ENCODE measurements around the gene VSIG8. TPM values are rescaled to one million over a fixed set of nuclear protein-coding genes. Genes with fewer than 3 reads are reported as not detected.

The VSIG8 gene
- total and polyA plus RNA-seq, 2 donors (not counting 3 experiments of a cell fraction or from before 2014, with no cell fraction given), result not detected

- H3K4me1 ChIP-seq (ENCODE audit: control insufficient read depth, extremely low read depth, insufficient read depth, low read length), result peaks cover 9% of the 10 kb centered on the region
- no peaks in the 10 kb centered on the region for H3K36me3 ChIP-seq (ENCODE audit: control insufficient read depth in 2 of 2, extremely low read depth in 1 of 2, insufficient read depth in 2 of 2, low read length in 2 of 2)
- ChIA-PET POLR2A (no interaction called here), CTCF (interaction anchor here (0.6 to 9.2 kb wide), 7 partner anchors 59 to 763 kb away, joined by 3 to 623 read pairs (median 6); partner anchors contain the start of gene FCRL6)
- intact Hi-C loops (cut with micrococcal nuclease), result no loop called here
- FAIRE-seq (no peak), DNase-seq (ENCODE audit: low read depth, low spot score) (no peak)
- H3K4me3 ChIP-seq (replicated peaks in 1 of 3; ENCODE audit: insufficient read depth in 1 of 3, low read depth in 1 of 3, low read length in 3 of 3), result no peak overlapping the region
- BruUV-seq (replicated peaks), result no TSS peak
- TF ChIP-seq POLR2AphosphoS5 (IDR thresholded peaks at IDR 0.05; ENCODE audit: insufficient read depth, low read depth, low read length), result no peak
- no peak for TF ChIP-seq GATA2 (IDR thresholded peaks at IDR 0.05; ENCODE audit: insufficient read depth, insufficient read length, low read depth, low read length)
- TF ChIP-seq MYC (IDR thresholded peaks at IDR 0.05; ENCODE audit: low read depth, low read length), result no peak
- TF ChIP-seq EZH2 (IDR thresholded peaks at IDR 0.05; ENCODE audit: borderline replicate concordance, low read depth, low read length, severe bottlenecking), result no peak
- no peak for TF ChIP-seq CTCF (IDR thresholded peaks at IDR 0.05; ENCODE audit: extremely low read depth in 1 of 2, insufficient read depth in 1 of 2, low read depth in 1 of 2, low read length in 2 of 2)
- no peak overlapping the region for H2AFZ ChIP-seq (ENCODE audit: low read depth, low read length)
- no peak overlapping the region for H3K9ac ChIP-seq (replicated peaks; ENCODE audit: extremely low read depth, insufficient read depth, low read length)
- H3K27me3 ChIP-seq (ENCODE audit: control insufficient read depth in 2 of 2, insufficient read depth in 2 of 2, low read length in 2 of 2), result no peaks in the 10 kb centered on the region
- no peak overlapping the region for H3K4me2 ChIP-seq (ENCODE audit: insufficient read depth, low read length)
- H3K9me3 ChIP-seq (replicated peaks; ENCODE audit: control insufficient read depth, insufficient read depth, low read length), result no peaks in the 10 kb centered on the region
- H3K79me2 ChIP-seq (ENCODE audit: control insufficient read depth, insufficient read depth, low read length), result no peaks in the 10 kb centered on the region
- dilution Hi-C loops (cut with MboI; ENCODE audit: extremely low pct_ligation_motif_present, low sequenced_read_pairs), result no loop called here
- no peaks in the 10 kb centered on the region for H3K9me1 ChIP-seq (replicated peaks; ENCODE audit: control insufficient read depth, extremely low read depth, insufficient read depth, low read length)
- H4K20me1 ChIP-seq (replicated peaks; ENCODE audit: control insufficient read depth, extremely low read depth, insufficient read depth, low read length), result no peaks in the 10 kb centered on the region
- no peak overlapping the region for H3K27ac ChIP-seq (ENCODE audit: insufficient read depth, low read depth, low read length)
Measured at GRCh38 chr1:159895286-159895685, 32.8 kb upstream of the VSIG8 start.

- H2AFZ ChIP-seq (ENCODE audit: low read depth, low read length), result no peak overlapping the region
- intact Hi-C loops (cut with micrococcal nuclease), result no loop called here
- H3K27me3 ChIP-seq (ENCODE audit: control insufficient read depth in 2 of 2, insufficient read depth in 2 of 2, low read length in 2 of 2), result no peaks in the 10 kb centered on the region
- no peak overlapping the region for H3K4me2 ChIP-seq (ENCODE audit: insufficient read depth, low read length)
- no peaks in the 10 kb centered on the region for H4K20me1 ChIP-seq (replicated peaks; ENCODE audit: control insufficient read depth, extremely low read depth, insufficient read depth, low read length)
- no peaks in the 10 kb centered on the region for H3K9me1 ChIP-seq (replicated peaks; ENCODE audit: control insufficient read depth, extremely low read depth, insufficient read depth, low read length)
- no TSS peak for BruUV-seq (replicated peaks)
- H3K79me2 ChIP-seq (ENCODE audit: control insufficient read depth, insufficient read depth, low read length), result no peaks in the 10 kb centered on the region
- H3K36me3 ChIP-seq (ENCODE audit: control insufficient read depth in 2 of 2, extremely low read depth in 1 of 2, insufficient read depth in 2 of 2, low read length in 2 of 2), result no peaks in the 10 kb centered on the region
- TF ChIP-seq MYC (IDR thresholded peaks at IDR 0.05; ENCODE audit: low read depth, low read length) (no peak), JUN (IDR thresholded peaks at IDR 0.05; ENCODE audit: borderline replicate concordance, insufficient read depth, insufficient read length, low read depth) (no peak), MAX (IDR thresholded peaks at IDR 0.05; ENCODE audit: insufficient read depth, insufficient read length) (no peak), POLR2A (IDR thresholded peaks at IDR 0.05; ENCODE audit: low read depth, low read length) (no peak), FOS (IDR thresholded peaks at IDR 0.05; ENCODE audit: borderline replicate concordance, insufficient read depth, low read length) (no peak), EZH2 (IDR thresholded peaks at IDR 0.05; ENCODE audit: borderline replicate concordance, low read depth, low read length, severe bottlenecking) (no peak), POLR2AphosphoS5 (IDR thresholded peaks at IDR 0.05; ENCODE audit: insufficient read depth, low read depth, low read length) (no peak), GATA2 (IDR thresholded peaks at IDR 0.05; ENCODE audit: insufficient read depth, insufficient read length, low read depth, low read length) (no peak), CTCF (IDR thresholded peaks at IDR 0.05; ENCODE audit: extremely low read depth in 1 of 2, insufficient read depth in 1 of 2, low read depth in 1 of 2, low read length in 2 of 2) (no peak)
- peaks cover 21% of the 10 kb centered on the region for H3K4me1 ChIP-seq (ENCODE audit: control insufficient read depth, extremely low read depth, insufficient read depth, low read length)
- H3K27ac ChIP-seq (ENCODE audit: insufficient read depth, low read depth, low read length), result no peak overlapping the region
- DNase-seq (ENCODE audit: low read depth, low spot score) (no peak), FAIRE-seq (no peak)
- no peaks in the 10 kb centered on the region for H3K9me3 ChIP-seq (replicated peaks; ENCODE audit: control insufficient read depth, insufficient read depth, low read length)
- CTCF ChIA-PET, result interaction anchor here (0.8 to 9.2 kb wide), 24 partner anchors 8 to 760 kb away, joined by 3 to 623 read pairs (median 6); partner anchors contain the start of genes DUSP23, FCRL6, IGSF9 and TAGLN2
- dilution Hi-C loops (cut with MboI; ENCODE audit: extremely low pct_ligation_motif_present, low sequenced_read_pairs), result loop anchor here (5.0 kb wide), 1 partner anchor 96 kb away; no protein-coding TSS in a partner anchor
- POLR2A ChIA-PET, result interaction anchor here (1.9 kb wide), 1 partner anchor 30 kb away, joined by 6 read pairs; no protein-coding TSS in a partner anchor
- no peak overlapping the region for H3K4me3 ChIP-seq (replicated peaks in 1 of 3; ENCODE audit: insufficient read depth in 1 of 3, low read depth in 1 of 3, low read length in 3 of 3)
- H3K9ac ChIP-seq (replicated peaks; ENCODE audit: extremely low read depth, insufficient read depth, low read length), result no peak overlapping the region
Measured at GRCh38 chr1:159892944-159893343, 30.5 kb upstream of the VSIG8 start.
